OCI-LY3 (cell line): ENCODE data around the gene SCNN1G.

Source experiments
- H2AFZ ChIP-seq: fragments of 200-600, 300-600 bp; shearing (Covaris generic); 2 replicates; pipeline ENCODE4 v1.6.0; 2014; ENCODE audit warnings: antibody characterized with exemption, low read depth, low read length
- H3K27ac ChIP-seq: fragments of 200-600, 300-600 bp; sonication (generic); 2 replicates; pipeline ENCODE4 v1.5.1; 2014; ENCODE audit warnings: mild to moderate bottlenecking, low read length, moderate library complexity, mixed read lengths
- H3K27me3 ChIP-seq: fragments of 200-600, 300-600 bp; sonication (generic); 2 replicates; pipeline ENCODE4 v1.6.1; 2014; ENCODE audit warnings: low read depth, low read length, mixed read lengths
- H3K36me3 ChIP-seq: fragments of 200-600, 300-600 bp; sonication (generic); replicated peaks from 2 replicates; pipeline ENCODE3; 2014; ENCODE audit warnings: low read depth, low read length, mixed read lengths
- H3K4me1 ChIP-seq: fragments of 300-600, 200-600 bp; sonication (generic); 2 replicates; pipeline ENCODE4 v1.6.1; 2014; ENCODE audit warnings: low read length, mixed read lengths
- H3K4me2 ChIP-seq: fragments of 200-600, 300-600 bp; sonication (generic); 2 replicates; pipeline ENCODE4 v1.6.1; 2014; ENCODE audit warnings: low read length, mixed read lengths
- H3K4me3 ChIP-seq: fragments of 300-600, 200-600 bp; sonication (generic); 2 replicates; pipeline ENCODE4 v1.5.1; 2014; ENCODE audit warnings: antibody characterized with exemption, mild to moderate bottlenecking, low read length, moderate library complexity
- H3K79me2 ChIP-seq: fragments of 300-600, 200-600 bp; shearing (Covaris generic); 2 replicates; pipeline ENCODE4 v1.6.1; 2014; ENCODE audit warnings: mild to moderate bottlenecking, low read length, mixed read lengths
- H3K9ac ChIP-seq: fragments of 300-600, 200-600 bp; shearing (Covaris generic); 2 replicates; pipeline ENCODE4 v1.6.0; 2014; ENCODE audit warnings: mild to moderate bottlenecking, low read length, moderate library complexity
- H3K9me3 ChIP-seq: fragments of 200-600, 300-600 bp; shearing (Covaris generic); 2 replicates; pipeline ENCODE4 v1.6.1; 2014; ENCODE audit warnings: low read length, mixed read lengths; ENCODE audit not compliant: insufficient read depth
- H4K20me1 ChIP-seq: fragments of 200-600, 300-600 bp; sonication (generic); 2 replicates; pipeline ENCODE4 v1.6.1; 2016; ENCODE audit warnings: low read length, mixed read lengths; ENCODE audit not compliant: insufficient read depth
- CTCF ChIP-seq: fragments of 200-600, 300-600 bp; sonication (generic); IDR thresholded peaks from 2 replicates; pipeline ENCODE4 v1.5.1; 2014; ENCODE audit warnings: antibody characterized with exemption, low read length, low read depth
- EZH2phosphoT487 ChIP-seq: fragments of 200-600 bp; shearing (Covaris generic); IDR thresholded peaks from 2 replicates; pipeline ENCODE4 v1.6.1; 2018; ENCODE audit warnings: antibody characterized with exemption, mixed run types, low read depth

SCNN1G gene

GRCh38 chr16:23158114-23158513 lies 24.4 kb upstream of the SCNN1G start:
- H3K27ac ChIP-seq = no peak overlapping the region
- H3K36me3 ChIP-seq = no peaks in the 10 kb centered on the region
- H3K4me3 ChIP-seq = no peak overlapping the region
- TF ChIP-seq EZH2phosphoT487 = no peak
- TF ChIP-seq CTCF = no peak
- H3K4me2 ChIP-seq = no peak overlapping the region
- no peaks in the 10 kb centered on the region for H3K4me1 ChIP-seq
- H3K27me3 ChIP-seq = 0 out of 2 replicates have a peak, but pooled peaks cover 10% of the 10 kb centered on the region
- H2AFZ ChIP-seq = no peak overlapping the region
- no peaks in the 10 kb centered on the region for H4K20me1 ChIP-seq
- H3K9me3 ChIP-seq = no peaks in the 10 kb centered on the region
- no peak overlapping the region for H3K9ac ChIP-seq
- no peaks in the 10 kb centered on the region for H3K79me2 ChIP-seq

GRCh38 chr16:23160082-23160481 lies 22.5 kb upstream of the SCNN1G start:
- Histone ChIP-seq H4K20me1 (no peaks in the 10 kb centered on the region), H3K9me3 (no peaks in the 10 kb centered on the region), H3K27me3 (peaks cover 9% of the 10 kb centered on the region; the same call in 1 of the 2 replicates), H3K27ac (no peak overlapping the region), H3K36me3 (no peaks in the 10 kb centered on the region), H3K9ac (no peak overlapping the region), H3K4me3 (no peak overlapping the region), H3K4me1 (no peaks in the 10 kb centered on the region), H2AFZ (no peak overlapping the region), H3K79me2 (no peaks in the 10 kb centered on the region), H3K4me2 (no peak overlapping the region)
- TF ChIP-seq EZH2phosphoT487 = no peak

- no peak overlapping the region for H3K27ac ChIP-seq
- no peak for TF ChIP-seq CTCF
- no peak for TF ChIP-seq EZH2phosphoT487
- peaks cover 11% of the 10 kb centered on the region; the same call in 1 of the 2 replicates for H3K27me3 ChIP-seq
Observed at GRCh38 chr16:23160574-23160973, 22.0 kb upstream of the SCNN1G start.

GRCh38 chr16:23163921-23164320 lies 18.6 kb upstream of the SCNN1G start:
- Histone ChIP-seq H3K79me2 (no peaks in the 10 kb centered on the region), H3K27me3 (peaks cover 18% of the 10 kb centered on the region; the same call in 1 of the 2 replicates), H3K9ac (no peak overlapping the region), H3K36me3 (no peaks in the 10 kb centered on the region), H3K4me2 (no peak overlapping the region), H4K20me1 (no peaks in the 10 kb centered on the region), H3K9me3 (no peaks in the 10 kb centered on the region), H2AFZ (no peak overlapping the region), H3K4me1 (no peaks in the 10 kb centered on the region), H3K4me3 (no peak overlapping the region), H3K27ac (no peak overlapping the region)
- no peak for TF ChIP-seq CTCF
- TF ChIP-seq EZH2phosphoT487 = no peak

More at GRCh38 chr16:23160574-23160973, 22.0 kb upstream of the SCNN1G start:
- H3K4me3 ChIP-seq = no peak overlapping the region
- no peaks in the 10 kb centered on the region for H3K36me3 ChIP-seq
- no peaks in the 10 kb centered on the region for H3K9me3 ChIP-seq
- no peaks in the 10 kb centered on the region for H3K4me1 ChIP-seq
- H3K9ac ChIP-seq = no peak overlapping the region
- no peaks in the 10 kb centered on the region for H4K20me1 ChIP-seq
- no peak overlapping the region for H3K4me2 ChIP-seq
- no peaks in the 10 kb centered on the region for H3K79me2 ChIP-seq
- H2AFZ ChIP-seq = no peak overlapping the region
